HepG2 (cell line): ENCODE measurements around the gene CMIP. TPM values are rescaled to one million over a fixed set of nuclear protein-coding genes. Genes with fewer than 3 reads are reported as not detected.

ENCODE experiments used
- CHD4 ChIP-seq: fragments of 200-600 bp; sonication (generic); IDR thresholded peaks from 2 replicates; pipeline ENCODE4 v1.7.0; 2017; ENCODE audit warnings: mild to moderate bottlenecking, low read length, borderline replicate concordance
- FOXJ3 ChIP-seq: sonication (generic); formaldehyde crosslinking; IDR thresholded peaks from 2 replicates; pipeline ENCODE4 v1.4.0; 2020; ENCODE audit warnings: missing genetic modification reagents, mild to moderate bottlenecking, borderline replicate concordance
- MIER3 ChIP-seq: IDR thresholded peaks from 2 replicates; pipeline ENCODE4 v1.6.1; 2016; ENCODE audit warnings: missing compliant biosample characterization, borderline replicate concordance
- MLLT10 ChIP-seq: sonication (generic); formaldehyde crosslinking; IDR thresholded peaks from 2 replicates; pipeline ENCODE4 v1.4.0; 2020; ENCODE audit warnings: missing genetic modification reagents
- NKX3-1 ChIP-seq: sonication (generic); formaldehyde crosslinking; IDR thresholded peaks from 2 replicates; pipeline ENCODE4 v1.5.0; 2020; ENCODE audit warnings: missing genetic modification reagents
- PAF1 ChIP-seq: IDR thresholded peaks from 2 replicates; pipeline ENCODE4 v1.6.1; 2016; ENCODE audit warnings: missing genetic modification reagents, missing compliant biosample characterization
- POLR2AphosphoS5 ChIP-seq: IDR thresholded peaks from 2 replicates; pipeline ENCODE4 v1.6.1; 2012; ENCODE audit warnings: low read depth, low read length
- SNAPC2 ChIP-seq: sonication (generic); formaldehyde crosslinking; IDR thresholded peaks from 2 replicates; pipeline ENCODE4 v1.8.1; 2022; ENCODE audit warnings: mild to moderate bottlenecking, missing genetic modification reagents
- TEAD3 ChIP-seq: optimal IDR thresholded peaks from 2 replicates; pipeline ENCODE3; 2016; ENCODE audit warnings: borderline replicate concordance
- ZC3H4 ChIP-seq: sonication (generic); formaldehyde crosslinking; IDR thresholded peaks from 2 replicates; pipeline ENCODE4 v1.4.0; 2020; ENCODE audit warnings: missing genetic modification reagents, borderline replicate concordance
- ZHX2 ChIP-seq, 2 experiments: sonication (generic) in 1 of 2; formaldehyde crosslinking in 1 of 2; IDR thresholded peaks; 2 replicates each; pipeline versions ENCODE4 v1.6.1 to v1.9.0; 2014 to 2022; ENCODE audit warnings: antibody characterized with exemption in 1 of 2, borderline replicate concordance in 1 of 2, inconsistent platforms in 1 of 2, low read depth in 1 of 2, missing genetic modification reagents in 1 of 2
- ZNF280D ChIP-seq: sonication (generic); formaldehyde crosslinking; IDR thresholded peaks from 2 replicates; pipeline ENCODE4 v1.5.1; 2020; ENCODE audit warnings: mild to moderate bottlenecking, missing genetic modification reagents
- ZNF431 ChIP-seq: sonication (generic); formaldehyde crosslinking; IDR thresholded peaks from 2 replicates; pipeline ENCODE4 v1.9.0; 2022; ENCODE audit warnings: missing genetic modification reagents, low read depth, mild to moderate bottlenecking, borderline replicate concordance
- ZNF678 ChIP-seq: sonication (generic); formaldehyde crosslinking; IDR thresholded peaks from 2 replicates; pipeline ENCODE4 v1.4.0; 2020; ENCODE audit warnings: mild to moderate bottlenecking, missing genetic modification reagents
- polyA plus RNA-seq, 8 experiments: library from polyadenylated mRNA; depleted of rRNA in 3 of 8; stranded (reverse) in 7 of 8; unstranded in 1 of 8; fragments of >200 nt; fragmentation: Illumina TruSeq in 4 of 8; extraction: Trizol in 4 of 8; gene quantifications; 2 replicates each; pipeline versions ENCODE4 v1.2.1 to v1.2.3, GENCODE V29; 2011 to 2016; ENCODE audit warnings: low read depth in 4 of 8, missing spikeins in 1 of 8, mixed read lengths in 1 of 8; ENCODE audit not compliant: insufficient read depth in 1 of 8
- total RNA-seq, 5 experiments: library from RNA; depleted of rRNA; stranded (reverse); fragments of >200 nt; fragmentation: Illumina TruSeq; extraction: Trizol; gene quantifications; 2 replicates each; pipeline ENCODE4 v1.2.3, GENCODE V29; 2016; ENCODE audit warnings: low read depth in 1 of 5
- TF ChIP-seq, protein P1 (sequence below): sonication (generic); formaldehyde crosslinking; IDR thresholded peaks from 2 replicates; pipeline ENCODE4 v1.4.0; 2020; ENCODE audit warnings: missing genetic modification reagents, borderline replicate concordance
- TF ChIP-seq, protein P2 (sequence below): sonication (generic); formaldehyde crosslinking; IDR thresholded peaks from 2 replicates; pipeline ENCODE4 v1.4.0; 2020; ENCODE audit warnings: mild to moderate bottlenecking, missing genetic modification reagents

The CMIP gene
- total and polyA plus RNA-seq, 2 of the 13 experiments (the other 11 are each of a cell fraction or from before 2014, with no cell fraction given), result 10.9 to 18.1 TPM

- TF ChIP-seq ZNF280D (CRISPR knock-in tag) (no peak), ZC3H4 (CRISPR knock-in tag) (no peak), ZHX2 (IDR thresholded peaks at IDR 0.05; ENCODE audit: low read depth) (no peak; the same call in 1 of the 2 replicates), ZHX2 (CRISPR knock-in tag; IDR thresholded peaks at IDR 0.05; ENCODE audit: borderline replicate concordance) (no peak), PAF1 (CRISPR knock-in tag) (no peak), TEAD3 (CRISPR knock-in tag) (no peak), ZNF431 (CRISPR knock-in tag) (no peak), FOXJ3 (CRISPR knock-in tag) (no peak), CHD4 (peak; percentile 31; the same call in 1 of the 2 replicates), SNAPC2 (CRISPR knock-in tag) (no peak; the same call in 1 of the 2 replicates), MLLT10 (CRISPR knock-in tag) (no peak), ZNF678 (CRISPR knock-in tag) (no peak), NKX3-1 (CRISPR knock-in tag) (0 out of 2 replicates have a peak, but pooled peaks have one; percentile 39), MIER3 (no peak), POLR2AphosphoS5 (no peak)
- TF ChIP-seq, protein P1, sequence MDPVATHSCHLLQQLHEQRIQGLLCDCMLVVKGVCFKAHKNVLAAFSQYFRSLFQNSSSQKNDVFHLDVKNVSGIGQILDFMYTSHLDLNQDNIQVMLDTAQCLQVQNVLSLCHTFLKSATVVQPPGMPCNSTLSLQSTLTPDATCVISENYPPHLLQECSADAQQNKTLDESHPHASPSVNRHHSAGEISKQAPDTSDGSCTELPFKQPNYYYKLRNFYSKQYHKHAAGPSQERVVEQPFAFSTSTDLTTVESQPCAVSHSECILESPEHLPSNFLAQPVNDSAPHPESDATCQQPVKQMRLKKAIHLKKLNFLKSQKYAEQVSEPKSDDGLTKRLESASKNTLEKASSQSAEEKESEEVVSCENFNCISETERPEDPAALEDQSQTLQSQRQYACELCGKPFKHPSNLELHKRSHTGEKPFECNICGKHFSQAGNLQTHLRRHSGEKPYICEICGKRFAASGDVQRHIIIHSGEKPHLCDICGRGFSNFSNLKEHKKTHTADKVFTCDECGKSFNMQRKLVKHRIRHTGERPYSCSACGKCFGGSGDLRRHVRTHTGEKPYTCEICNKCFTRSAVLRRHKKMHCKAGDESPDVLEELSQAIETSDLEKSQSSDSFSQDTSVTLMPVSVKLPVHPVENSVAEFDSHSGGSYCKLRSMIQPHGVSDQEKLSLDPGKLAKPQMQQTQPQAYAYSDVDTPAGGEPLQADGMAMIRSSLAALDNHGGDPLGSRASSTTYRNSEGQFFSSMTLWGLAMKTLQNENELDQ (CRISPR knock-in tag), result no peak
- TF ChIP-seq, protein P2, sequence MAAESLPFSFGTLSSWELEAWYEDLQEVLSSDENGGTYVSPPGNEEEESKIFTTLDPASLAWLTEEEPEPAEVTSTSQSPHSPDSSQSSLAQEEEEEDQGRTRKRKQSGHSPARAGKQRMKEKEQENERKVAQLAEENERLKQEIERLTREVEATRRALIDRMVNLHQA (CRISPR knock-in tag), result no peak
Measured at GRCh38 chr16:81457326-81458133, 12.9 kb downstream of the CMIP start (continued).
